ENCODE results near the gene FOCAD.

The FOCAD gene

GRCh38 chr9:20805766-20806165 lies 121.7 kb downstream of the FOCAD start:
- DNase-seq = no peak

GRCh38 chr9:20808002-20808401 lies 123.9 kb downstream of the FOCAD start:
- no peak for DNase-seq

- DNase-seq = no peak
Observed at GRCh38 chr9:20811872-20812271, 127.8 kb downstream of the FOCAD start.

- DNase-seq = no peak
Observed at GRCh38 chr9:20815923-20816703, 132.1 kb downstream of the FOCAD start.

- no peak for DNase-seq
Observed at GRCh38 chr9:20823051-20823450, 139.0 kb downstream of the FOCAD start.

GRCh38 chr9:20831028-20831427 lies 147.0 kb downstream of the FOCAD start:
- no peak for DNase-seq

GRCh38 chr9:20832775-20833174 lies 148.7 kb downstream of the FOCAD start:
- no peak for DNase-seq

GRCh38 chr9:20835377-20836286 lies 151.6 kb downstream of the FOCAD start:
- no peak for DNase-seq

GRCh38 chr9:20837166-20837565 lies 153.1 kb downstream of the FOCAD start:
- no peak for DNase-seq

- no peak for DNase-seq
Observed at GRCh38 chr9:20838218-20838617, 154.2 kb downstream of the FOCAD start.

- DNase-seq = no peak
Observed at GRCh38 chr9:20844916-20845315, 160.9 kb downstream of the FOCAD start.

- no peak for DNase-seq
Observed at GRCh38 chr9:20848490-20848889, 164.4 kb downstream of the FOCAD start.

- DNase-seq = no peak
Observed at GRCh38 chr9:20853866-20854265, 169.8 kb downstream of the FOCAD start.

- DNase-seq = no peak
Observed at GRCh38 chr9:20854444-20854843, 170.4 kb downstream of the FOCAD start.

GRCh38 chr9:20863945-20864344 lies 179.9 kb downstream of the FOCAD start:
- DNase-seq = no peak

GRCh38 chr9:20865347-20865746 lies 181.3 kb downstream of the FOCAD start:
- DNase-seq = no peak

GRCh38 chr9:20870115-20870514 lies 186.1 kb downstream of the FOCAD start:
- DNase-seq = no peak

GRCh38 chr9:20872340-20872977 lies 188.4 kb downstream of the FOCAD start:
- DNase-seq = no peak

GRCh38 chr9:20873240-20873865 lies 189.3 kb downstream of the FOCAD start:
- DNase-seq = no peak

GRCh38 chr9:20880271-20880670 lies 196.2 kb downstream of the FOCAD start:
- DNase-seq = no peak

GRCh38 chr9:20880675-20881074 lies 196.6 kb downstream of the FOCAD start:
- no peak for DNase-seq

GRCh38 chr9:20884985-20885593 lies 201.0 kb downstream of the FOCAD start:
- no peak for DNase-seq

All from DMS 273 treated with DMSO at 0.1 percent for 48 hours (cell line).